Measurements from ENCODE around the gene OR4D2.
"Not testable (repeated sequence)": the region's sequence is repeated elsewhere in the genome, so short reads cannot be mapped to it uniquely, and the experiment has no call there.

The OR4D2 gene

DNA sequence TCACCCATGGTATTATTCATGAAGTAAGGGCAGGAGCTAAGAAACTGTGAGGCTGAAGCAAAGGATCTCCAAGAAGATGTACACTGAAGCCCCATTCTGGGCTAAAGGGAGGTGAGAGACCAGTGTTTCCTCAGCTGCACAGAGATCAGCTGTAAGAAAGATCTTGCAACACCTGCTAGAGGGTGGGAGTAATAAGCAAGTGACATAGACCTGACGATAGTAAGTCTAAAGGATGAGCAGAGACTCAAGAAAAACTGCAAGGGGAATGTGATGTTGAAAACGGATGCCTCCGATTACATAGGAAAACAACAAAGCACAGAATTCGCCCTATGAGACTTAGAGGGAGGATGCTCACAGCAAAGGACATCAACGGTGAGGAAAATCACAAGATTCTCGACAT, at the start of gene OR4D2:
Gene OR4D2 (plus strand): TSS at position 301 of the 400 bp plus-strand sequence. CDS start 2,674 bp downstream, outside the sequence.
- Histone ChIP-seq H3K36me3 (ENCODE audit: control insufficient read depth, insufficient read depth, low read length, severe bottlenecking) (no peaks in the 10 kb centered on the region), H3K9ac (ENCODE audit: low read length) (no peak within 1 kb of the TSS), H3K9me3 (ENCODE audit: control insufficient read depth, low read length) (peaks cover 6% of the 10 kb centered on the region), H3K4me3 (ENCODE audit: low read length) (no peak within 1 kb of the TSS), H3K27me3 (replicated peaks; ENCODE audit: control insufficient read depth, insufficient read depth, low read length) (peaks cover 46% of the 10 kb centered on the region), H3K4me1 (ENCODE audit: control insufficient read depth, insufficient read depth, low read length) (no peaks in the 10 kb centered on the region)
- no peak for DNase-seq (ENCODE audit: low read depth)

DNA sequence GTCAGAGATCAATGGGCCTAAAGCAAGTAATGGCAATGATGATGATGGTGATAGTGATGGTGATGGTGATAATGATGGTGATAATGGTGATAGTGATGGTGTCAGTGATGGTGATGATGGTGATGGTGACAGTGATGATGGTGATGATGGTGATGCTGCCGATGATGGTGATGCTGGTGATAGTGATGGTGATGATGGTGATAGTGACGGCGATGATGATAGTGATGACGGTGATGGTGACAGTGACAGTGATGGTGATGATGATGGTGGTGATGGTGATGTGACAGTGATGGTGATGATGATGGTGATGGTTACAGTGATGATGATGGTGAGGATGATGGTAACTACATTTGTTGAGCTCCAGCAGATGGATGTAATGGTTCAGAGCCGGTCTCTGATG, 49.4 kb upstream of the OR4D2 start:
- H3K36me3 ChIP-seq (ENCODE audit: control insufficient read depth, insufficient read depth, low read length, severe bottlenecking) = no peaks in the 10 kb centered on the region
- no peak overlapping the region for H3K4me3 ChIP-seq (ENCODE audit: low read length)
- no peaks in the 10 kb centered on the region for H3K9me3 ChIP-seq (ENCODE audit: control insufficient read depth, low read length)
- peaks cover 36% of the 10 kb centered on the region for H3K27me3 ChIP-seq (replicated peaks; ENCODE audit: control insufficient read depth, insufficient read depth, low read length)
- H3K4me1 ChIP-seq (ENCODE audit: control insufficient read depth, insufficient read depth, low read length) = no peaks in the 10 kb centered on the region
- DNase-seq (ENCODE audit: low read depth) = no peak
- H3K9ac ChIP-seq (ENCODE audit: low read length) = no peak overlapping the region

DNA sequence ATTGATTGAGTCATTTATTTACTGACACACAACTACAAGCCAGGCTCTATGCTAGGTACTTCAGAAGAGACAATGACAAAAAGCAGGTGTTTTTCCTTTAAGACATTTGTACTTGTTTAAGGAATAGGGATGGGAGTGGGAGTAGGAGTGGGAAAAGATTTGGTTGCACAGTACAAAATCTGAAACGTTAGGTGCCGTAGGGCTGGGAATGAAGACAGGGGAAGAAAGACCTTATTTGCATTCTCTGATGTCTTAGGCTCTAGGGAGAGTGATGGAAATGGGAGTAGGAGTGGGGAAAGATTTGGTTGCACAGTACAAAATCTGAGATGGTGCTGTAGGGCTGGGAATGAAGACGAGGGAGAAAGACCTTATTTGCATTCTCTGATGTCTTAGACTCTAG, 47.3 kb upstream of the OR4D2 start:
- DNase-seq (ENCODE audit: low read depth) = no peak
- H3K4me3 ChIP-seq (ENCODE audit: low read length) = no peak overlapping the region
- H3K9ac ChIP-seq (ENCODE audit: low read length) = no peak overlapping the region

DNA sequence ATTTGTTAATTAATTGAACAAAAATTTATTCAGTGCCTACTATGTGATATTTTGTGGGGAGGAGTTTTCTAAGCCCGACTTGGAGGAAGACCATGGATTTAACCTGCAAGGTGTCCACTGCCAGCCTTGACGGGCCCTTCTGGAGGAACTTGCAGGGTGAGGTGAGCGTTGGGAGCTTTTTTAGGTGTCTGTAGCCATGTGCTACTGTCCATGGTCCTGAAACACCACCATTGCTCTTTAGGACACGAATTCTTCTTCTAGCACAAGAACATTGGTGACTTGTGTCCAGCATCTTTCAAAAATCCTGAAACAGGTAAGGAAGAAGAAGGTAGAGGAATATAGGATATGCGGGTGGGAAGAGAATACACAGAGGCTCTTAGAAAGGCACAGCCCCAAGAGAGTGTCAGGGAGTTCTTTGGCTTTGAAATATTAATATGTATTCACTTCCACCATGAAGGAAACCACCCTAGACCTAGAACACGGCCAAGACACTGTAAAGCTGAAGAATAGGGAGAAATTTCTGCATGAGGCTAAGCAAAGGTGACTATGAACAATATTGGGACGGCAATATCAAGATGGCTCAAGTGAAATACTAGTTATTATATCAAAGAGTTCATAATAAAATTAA, 46.5 kb upstream of the OR4D2 start:
- Histone ChIP-seq H3K9me3 (ENCODE audit: control insufficient read depth, low read length) (no peaks in the 10 kb centered on the region), H3K4me1 (ENCODE audit: control insufficient read depth, insufficient read depth, low read length) (no peaks in the 10 kb centered on the region), H3K9ac (ENCODE audit: low read length) (no peak overlapping the region), H3K27me3 (replicated peaks; ENCODE audit: control insufficient read depth, insufficient read depth, low read length) (peaks cover 17% of the 10 kb centered on the region), H3K36me3 (ENCODE audit: control insufficient read depth, insufficient read depth, low read length, severe bottlenecking) (no peaks in the 10 kb centered on the region), H3K4me3 (ENCODE audit: low read length) (no peak overlapping the region)
- DNase-seq (ENCODE audit: low read depth) = peak; percentile 74

More for the DNA sequence above, 47.3 kb upstream of the OR4D2 start:
- peaks cover 25% of the 10 kb centered on the region for H3K27me3 ChIP-seq (replicated peaks; ENCODE audit: control insufficient read depth, insufficient read depth, low read length)
- no peaks in the 10 kb centered on the region for H3K36me3 ChIP-seq (ENCODE audit: control insufficient read depth, insufficient read depth, low read length, severe bottlenecking)
- H3K9me3 ChIP-seq (ENCODE audit: control insufficient read depth, low read length) = no peaks in the 10 kb centered on the region
- H3K4me1 ChIP-seq (ENCODE audit: control insufficient read depth, insufficient read depth, low read length) = no peaks in the 10 kb centered on the region

DNA sequence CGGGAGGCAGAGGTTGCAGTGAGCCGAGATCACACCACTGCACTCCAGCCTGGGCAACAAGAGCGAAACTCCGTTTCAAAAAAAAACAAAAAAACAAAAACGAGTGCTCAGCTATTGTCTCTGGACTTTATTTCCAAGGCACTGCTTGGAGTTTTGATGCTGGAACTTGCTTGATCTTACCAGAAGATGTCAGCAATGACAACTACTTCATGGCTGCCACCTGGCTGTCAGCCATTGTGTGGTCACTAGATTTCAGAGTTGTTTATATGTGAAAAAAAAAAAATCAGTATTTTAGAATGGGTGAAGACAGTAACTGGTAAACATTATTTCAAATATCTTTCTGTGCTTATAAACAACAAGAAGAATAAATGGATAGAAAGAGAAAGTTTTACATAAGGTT, 44.9 kb upstream of the OR4D2 start:
- Histone ChIP-seq H3K9ac (ENCODE audit: low read length) (no peak overlapping the region), H3K4me3 (ENCODE audit: low read length) (no peak overlapping the region), H3K27me3 (replicated peaks; ENCODE audit: control insufficient read depth, insufficient read depth, low read length) (peaks cover 12% of the 10 kb centered on the region), H3K36me3 (ENCODE audit: control insufficient read depth, insufficient read depth, low read length, severe bottlenecking) (no peaks in the 10 kb centered on the region), H3K4me1 (ENCODE audit: control insufficient read depth, insufficient read depth, low read length) (no peaks in the 10 kb centered on the region), H3K9me3 (ENCODE audit: control insufficient read depth, low read length) (no peaks in the 10 kb centered on the region)
- peak; percentile 14 for DNase-seq (ENCODE audit: low read depth)

DNA sequence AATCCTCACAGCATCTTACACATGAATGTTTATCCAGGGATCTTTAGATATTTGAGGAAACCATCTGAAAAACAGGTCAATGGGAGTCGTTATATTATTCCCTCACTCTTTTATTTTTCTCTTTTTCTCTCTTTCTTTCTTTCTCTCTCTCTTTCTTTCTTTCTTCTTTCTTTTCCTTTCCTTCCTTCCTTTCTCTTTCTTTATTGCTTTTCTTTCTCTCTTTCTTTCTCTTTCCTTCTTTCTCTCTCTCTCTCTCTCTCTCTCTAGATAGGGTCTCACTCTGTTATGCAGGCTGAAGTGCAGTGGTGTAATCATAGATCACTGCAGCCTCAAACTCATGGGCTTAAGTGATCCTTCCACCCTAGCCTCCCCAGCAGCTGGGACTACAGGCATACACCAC, 38.9 kb upstream of the OR4D2 start:
- Histone ChIP-seq H3K27me3 (replicated peaks; ENCODE audit: control insufficient read depth, insufficient read depth, low read length) (peaks cover 13% of the 10 kb centered on the region), H3K36me3 (ENCODE audit: control insufficient read depth, insufficient read depth, low read length, severe bottlenecking) (no peaks in the 10 kb centered on the region), H3K9me3 (ENCODE audit: control insufficient read depth, low read length) (no peaks in the 10 kb centered on the region), H3K4me1 (ENCODE audit: control insufficient read depth, insufficient read depth, low read length) (no peaks in the 10 kb centered on the region), H3K9ac (ENCODE audit: low read length) (no peak overlapping the region), H3K4me3 (ENCODE audit: low read length) (no peak overlapping the region)
- DNase-seq (ENCODE audit: low read depth) = no peak

DNA sequence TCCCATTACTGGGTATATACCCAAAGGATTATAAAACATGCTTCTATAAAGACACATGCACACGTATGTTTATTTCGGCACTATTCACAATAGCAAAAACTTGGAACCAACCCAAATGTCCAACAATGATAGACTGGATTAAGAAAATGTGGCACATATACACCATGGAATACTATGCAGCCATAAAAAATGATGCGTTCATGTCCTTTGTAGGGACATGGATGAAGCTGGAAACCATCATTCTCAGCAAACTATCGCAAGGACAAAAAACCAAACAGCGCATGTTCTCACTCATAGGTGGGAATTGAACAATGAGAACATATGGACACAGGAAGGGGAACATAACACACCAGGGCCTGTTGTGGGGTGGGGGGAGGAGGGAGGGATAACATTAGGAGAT, 34.1 kb upstream of the OR4D2 start:
- not testable (repeated sequence) for H3K36me3 ChIP-seq (ENCODE audit: control insufficient read depth, insufficient read depth, low read length, severe bottlenecking); H3K9ac ChIP-seq (ENCODE audit: low read length)
- H3K27me3 ChIP-seq (replicated peaks; ENCODE audit: control insufficient read depth, insufficient read depth, low read length) = peaks cover 18% of the 10 kb centered on the region

DNA sequence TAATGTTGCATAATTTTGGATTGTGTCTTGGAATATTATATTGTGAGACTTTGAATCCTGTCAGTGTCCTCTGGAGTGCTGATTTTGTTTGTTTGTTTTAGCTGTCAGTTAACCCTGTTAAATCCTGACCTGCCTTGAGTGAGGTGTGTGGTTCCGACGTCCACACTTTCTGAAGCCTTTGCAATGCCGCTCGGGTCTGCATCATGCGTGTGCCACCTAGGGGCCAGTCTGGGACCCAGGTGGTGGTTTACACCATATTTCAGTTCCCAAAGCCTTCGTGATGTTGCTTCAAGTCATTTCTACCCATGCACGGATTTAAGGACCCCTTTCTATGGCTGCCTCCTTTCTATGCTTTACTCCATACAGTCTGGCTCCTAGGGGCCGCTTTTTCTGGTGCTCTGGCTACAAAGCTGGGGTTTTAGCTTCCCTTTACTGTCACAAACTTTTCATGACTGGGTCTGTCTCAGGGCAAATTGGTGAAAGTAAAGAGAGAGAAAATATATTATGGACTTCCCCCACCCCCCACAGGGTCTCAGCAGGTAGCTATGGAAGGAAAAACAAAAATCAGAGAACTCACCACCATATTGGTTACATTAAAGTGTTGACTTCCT, 30.0 kb upstream of the OR4D2 start:
- Histone ChIP-seq H3K36me3 (ENCODE audit: control insufficient read depth, insufficient read depth, low read length, severe bottlenecking) (no peaks in the 10 kb centered on the region), H3K9ac (ENCODE audit: low read length) (no peak overlapping the region), H3K9me3 (ENCODE audit: control insufficient read depth, low read length) (no peaks in the 10 kb centered on the region), H3K4me3 (ENCODE audit: low read length) (no peak overlapping the region), H3K4me1 (ENCODE audit: control insufficient read depth, insufficient read depth, low read length) (no peaks in the 10 kb centered on the region), H3K27me3 (replicated peaks; ENCODE audit: control insufficient read depth, insufficient read depth, low read length) (peaks cover 22% of the 10 kb centered on the region)
- DNase-seq (ENCODE audit: low read depth) = no peak

More for the DNA sequence above, 34.1 kb upstream of the OR4D2 start:
- not testable (repeated sequence) for H3K9me3 ChIP-seq (ENCODE audit: control insufficient read depth, low read length); H3K4me3 ChIP-seq (ENCODE audit: low read length); H3K4me1 ChIP-seq (ENCODE audit: control insufficient read depth, insufficient read depth, low read length); DNase-seq (ENCODE audit: low read depth)

DNA sequence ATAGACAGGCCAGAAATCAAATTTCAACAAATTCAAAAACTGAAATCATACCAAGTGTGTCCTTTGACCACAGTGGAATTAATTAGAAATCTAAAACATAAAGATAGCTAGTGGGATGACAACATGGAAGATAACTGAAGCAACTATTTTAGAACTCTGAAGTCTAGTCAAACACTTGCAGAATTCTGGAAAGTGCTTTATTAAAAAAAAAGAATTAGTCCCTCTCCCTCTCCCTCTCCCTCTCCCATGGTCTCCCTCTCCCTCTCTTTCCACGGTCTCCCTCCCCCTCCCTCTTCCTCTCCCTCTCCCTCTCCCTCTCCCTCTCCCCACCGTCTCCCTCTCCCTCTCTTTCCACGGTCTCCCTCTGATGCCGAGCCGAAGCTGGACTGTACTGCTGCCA, 25.3 kb upstream of the OR4D2 start:
- no peak overlapping the region for H3K4me3 ChIP-seq (ENCODE audit: low read length)
- no peaks in the 10 kb centered on the region for H3K4me1 ChIP-seq (ENCODE audit: control insufficient read depth, insufficient read depth, low read length)
- no peak overlapping the region for H3K9ac ChIP-seq (ENCODE audit: low read length)
- DNase-seq (ENCODE audit: low read depth) = no peak
- H3K9me3 ChIP-seq (ENCODE audit: control insufficient read depth, low read length) = peaks cover 27% of the 10 kb centered on the region
- H3K27me3 ChIP-seq (replicated peaks; ENCODE audit: control insufficient read depth, insufficient read depth, low read length) = peaks cover 14% of the 10 kb centered on the region
- H3K36me3 ChIP-seq (ENCODE audit: control insufficient read depth, insufficient read depth, low read length, severe bottlenecking) = no peaks in the 10 kb centered on the region

DNA sequence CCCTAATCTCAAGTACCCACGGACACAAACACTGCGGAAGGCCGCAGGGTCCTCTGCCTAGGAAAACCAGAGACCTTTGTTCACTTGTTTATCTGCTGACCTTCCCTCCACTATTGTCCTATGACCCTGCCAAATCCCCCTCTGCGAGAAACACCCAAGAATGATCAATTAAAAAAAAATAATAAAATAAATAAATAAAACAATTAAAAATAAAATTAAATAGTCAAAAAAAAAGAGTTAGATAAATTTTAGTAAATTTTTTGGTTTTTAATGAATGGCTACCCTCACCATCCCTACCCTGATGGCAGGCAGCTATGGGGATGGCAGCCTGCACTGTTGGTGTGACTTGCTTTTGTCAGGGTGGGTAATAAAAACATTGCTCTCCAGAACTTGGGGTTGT, 23.4 kb upstream of the OR4D2 start:
- not testable (repeated sequence) for H3K4me3 ChIP-seq (ENCODE audit: low read length)
- peaks cover 14% of the 10 kb centered on the region for H3K27me3 ChIP-seq (replicated peaks; ENCODE audit: control insufficient read depth, insufficient read depth, low read length)

DNA sequence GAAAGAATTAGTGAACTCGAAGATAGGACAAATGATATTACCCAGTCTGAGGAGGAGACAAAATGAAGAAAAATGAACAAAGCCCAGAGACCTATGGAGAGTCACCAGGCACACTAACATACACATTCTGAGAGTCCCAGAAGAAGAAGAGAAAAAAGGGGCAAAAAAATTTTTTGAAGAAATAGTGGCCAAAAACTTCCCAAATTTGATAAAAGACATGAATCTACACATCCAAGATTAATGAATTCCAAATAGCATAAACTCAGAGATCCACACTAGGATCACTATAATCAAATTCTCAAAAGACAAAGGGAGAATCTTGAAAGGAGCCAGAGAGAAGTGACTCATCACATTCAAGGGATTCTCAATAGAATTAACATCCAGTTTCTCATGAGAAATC, 22.0 kb upstream of the OR4D2 start:
- Histone ChIP-seq H3K27me3 (replicated peaks; ENCODE audit: control insufficient read depth, insufficient read depth, low read length) (peaks cover 22% of the 10 kb centered on the region), H3K4me3 (ENCODE audit: low read length) (no peak overlapping the region), H3K9ac (ENCODE audit: low read length) (no peak overlapping the region), H3K36me3 (ENCODE audit: control insufficient read depth, insufficient read depth, low read length, severe bottlenecking) (no peaks in the 10 kb centered on the region), H3K9me3 (ENCODE audit: control insufficient read depth, low read length) (peaks cover 51% of the 10 kb centered on the region), H3K4me1 (ENCODE audit: control insufficient read depth, insufficient read depth, low read length) (no peaks in the 10 kb centered on the region)
- no peak for DNase-seq (ENCODE audit: low read depth)

More for the DNA sequence above, 23.4 kb upstream of the OR4D2 start:
- DNase-seq (ENCODE audit: low read depth); H3K9ac ChIP-seq (ENCODE audit: low read length); H3K36me3 ChIP-seq (ENCODE audit: control insufficient read depth, insufficient read depth, low read length, severe bottlenecking); H3K4me1 ChIP-seq (ENCODE audit: control insufficient read depth, insufficient read depth, low read length): not testable (repeated sequence)
- peaks cover 46% of the 10 kb centered on the region for H3K9me3 ChIP-seq (ENCODE audit: control insufficient read depth, low read length)

All from adipocyte (in vitro differentiated cells).